Stimulated activated CD8-positive, alpha-beta memory T cell treated with anti-CD3 and anti-CD28 coated beads, Interleukin-12 subunit alpha, Interleukin-12 subunit beta, amount 100 ng/mL, for 1 hour (primary cell): ENCODE results near the gene AMOTL1.
"Not testable (repeated sequence)": the region's sequence is repeated elsewhere in the genome, so short reads cannot be mapped to it uniquely, and the experiment has no call there.

ENCODE experiments used
- DNase-seq: peaks from one replicate; pipeline ENCODE4 v3.0.0-alpha.2; 2020; ENCODE audit warnings: low read depth

Gene AMOTL1

DNA sequence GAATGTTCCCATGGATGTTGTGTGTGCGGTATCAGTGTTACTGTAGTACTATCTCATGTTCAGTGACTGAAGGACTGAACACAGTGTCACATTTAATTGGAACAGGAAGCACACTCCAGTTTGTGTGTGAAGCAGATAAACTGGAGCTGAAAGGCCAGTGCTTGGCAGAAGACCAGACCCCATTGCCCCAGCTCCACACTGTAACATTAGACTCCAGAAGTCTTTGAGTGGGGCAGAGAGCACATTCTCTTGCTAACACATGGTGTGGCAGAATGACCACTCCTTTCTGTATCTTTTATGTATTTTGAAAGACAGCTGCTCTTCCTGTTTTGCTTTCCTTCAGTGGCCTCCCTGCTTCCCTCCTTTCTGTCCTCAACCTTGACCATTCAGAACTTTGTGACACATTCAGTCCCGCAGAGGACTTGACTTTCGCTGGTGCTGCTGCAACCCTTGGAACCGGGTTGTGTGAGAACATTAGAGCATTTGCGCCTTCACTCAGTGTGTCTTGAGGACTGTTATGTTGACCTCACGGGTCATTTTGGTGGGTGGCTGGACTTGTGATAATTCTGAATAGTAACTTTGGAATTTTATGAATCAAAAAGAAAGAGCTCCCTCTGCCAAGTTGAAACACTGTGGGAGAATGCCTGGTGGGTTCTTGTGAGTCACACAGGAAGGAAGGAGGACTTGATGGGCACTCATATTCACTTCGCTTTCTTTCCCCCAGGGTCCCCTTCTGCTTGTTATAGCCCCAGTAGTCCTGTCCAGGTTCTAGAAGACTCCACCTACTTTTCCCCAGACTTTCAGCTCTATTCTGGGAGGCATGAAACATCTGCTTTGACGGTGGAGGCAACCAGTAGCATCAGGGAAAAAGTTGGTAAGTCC is 26.4 kb downstream of the AMOTL1 start:
- DNase-seq = no peak

DNA sequence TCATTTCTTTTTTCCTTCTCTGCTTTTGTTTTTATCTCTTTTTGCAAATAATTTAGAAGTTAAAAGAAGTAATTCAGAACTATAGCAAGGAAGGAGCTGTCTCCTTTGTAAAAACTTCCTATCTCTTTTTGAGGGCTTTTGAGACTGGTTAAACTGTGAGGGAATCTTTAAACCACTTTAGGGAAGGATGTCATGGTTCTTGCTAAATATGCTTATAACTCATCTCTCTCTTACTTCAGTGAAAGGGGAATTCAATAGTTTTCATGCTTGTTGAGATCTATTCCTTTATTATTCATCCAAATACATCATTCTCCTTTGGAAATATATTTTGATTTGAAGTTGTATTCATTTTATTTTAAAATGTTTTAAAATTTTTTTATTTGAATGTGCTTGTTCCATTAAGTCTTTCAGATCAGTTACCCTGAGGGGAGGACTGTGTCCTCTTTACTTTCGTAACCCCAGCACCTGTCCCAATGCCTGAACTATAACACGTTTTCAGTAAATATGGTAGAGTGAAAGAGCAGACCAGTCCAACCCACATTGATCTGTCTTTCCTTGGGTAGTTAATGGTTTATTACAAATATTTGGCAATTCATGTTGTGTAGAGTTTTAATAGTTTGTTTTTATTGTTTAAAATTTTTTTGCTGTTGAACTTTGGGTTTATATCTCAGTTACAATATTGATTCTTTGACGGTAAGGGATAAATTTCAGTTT is 27.5 kb downstream of the AMOTL1 start:
- DNase-seq = no peak

DNA sequence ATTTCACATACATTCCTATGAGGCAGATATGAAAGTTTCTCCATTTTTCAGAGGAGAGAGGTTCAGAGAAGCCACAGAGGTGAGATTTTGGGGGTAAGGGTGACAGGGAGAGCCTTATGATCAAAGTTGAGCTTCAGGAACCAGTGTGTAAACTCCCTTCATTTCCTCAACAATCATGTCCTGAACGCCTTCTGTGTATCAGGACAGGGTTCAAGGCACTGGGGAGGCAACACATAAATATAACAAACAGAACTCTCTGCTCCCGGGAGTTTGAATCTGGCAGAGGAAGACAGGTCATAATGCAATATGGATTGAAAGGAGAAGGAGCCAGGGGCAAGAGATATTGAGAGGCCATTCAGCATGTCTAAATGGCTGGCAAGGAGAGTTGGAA is 28.0 kb downstream of the AMOTL1 start:
- DNase-seq = no peak

DNA sequence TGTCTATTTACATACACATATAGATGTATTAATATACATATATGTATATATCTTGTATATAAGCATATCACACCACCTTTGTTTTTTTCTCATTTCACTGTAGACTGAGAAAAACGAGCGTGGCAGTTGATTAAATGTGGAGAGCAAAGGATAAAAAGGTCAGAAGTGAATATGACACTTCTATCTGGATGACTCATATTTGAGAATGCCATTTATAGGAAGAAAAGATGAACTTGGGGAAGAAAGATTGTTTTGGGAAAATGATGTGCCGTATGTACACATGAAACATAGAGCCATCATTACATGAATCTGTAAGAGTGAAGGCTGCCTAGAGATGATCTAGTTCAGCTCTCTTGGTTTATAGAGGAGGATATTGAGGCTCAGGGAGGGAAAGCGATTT is 28.7 kb downstream of the AMOTL1 start:
- DNase-seq = no peak

DNA sequence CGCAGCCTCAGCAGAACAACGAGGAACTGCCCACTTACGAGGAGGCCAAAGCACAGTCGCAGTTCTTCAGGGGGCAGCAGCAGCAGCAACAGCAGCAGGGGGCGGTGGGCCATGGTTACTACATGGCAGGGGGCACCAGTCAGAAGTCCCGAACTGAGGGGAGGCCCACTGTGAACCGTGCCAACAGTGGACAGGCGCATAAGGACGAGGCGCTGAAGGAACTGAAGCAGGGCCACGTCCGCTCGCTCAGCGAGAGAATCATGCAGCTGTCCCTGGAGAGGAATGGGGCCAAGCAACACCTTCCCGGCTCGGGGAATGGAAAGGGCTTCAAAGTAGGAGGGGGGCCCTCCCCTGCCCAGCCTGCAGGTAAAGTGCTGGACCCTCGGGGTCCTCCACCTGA is 31.6 kb downstream of the AMOTL1 start:
- no peak for DNase-seq

DNA sequence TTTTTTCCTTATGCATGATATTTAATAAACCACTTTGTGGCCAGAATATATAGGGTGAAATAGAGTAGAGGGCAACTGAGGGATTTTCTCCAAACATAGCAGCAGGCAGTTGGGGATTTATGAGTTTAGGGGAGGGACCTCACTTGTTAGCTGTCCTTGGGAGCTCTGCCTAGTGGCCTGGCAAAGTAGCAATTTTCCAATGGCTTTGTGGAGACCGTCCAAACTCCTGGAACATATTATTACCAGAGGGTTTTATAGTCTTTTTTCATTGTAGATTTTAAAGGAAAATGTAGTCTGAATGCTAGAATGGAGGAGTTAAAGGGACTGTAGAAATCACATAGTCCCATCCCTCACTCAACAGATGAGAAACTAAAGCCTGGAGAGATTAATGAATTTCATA is 32.3 kb downstream of the AMOTL1 start:
- DNase-seq = no peak

DNA sequence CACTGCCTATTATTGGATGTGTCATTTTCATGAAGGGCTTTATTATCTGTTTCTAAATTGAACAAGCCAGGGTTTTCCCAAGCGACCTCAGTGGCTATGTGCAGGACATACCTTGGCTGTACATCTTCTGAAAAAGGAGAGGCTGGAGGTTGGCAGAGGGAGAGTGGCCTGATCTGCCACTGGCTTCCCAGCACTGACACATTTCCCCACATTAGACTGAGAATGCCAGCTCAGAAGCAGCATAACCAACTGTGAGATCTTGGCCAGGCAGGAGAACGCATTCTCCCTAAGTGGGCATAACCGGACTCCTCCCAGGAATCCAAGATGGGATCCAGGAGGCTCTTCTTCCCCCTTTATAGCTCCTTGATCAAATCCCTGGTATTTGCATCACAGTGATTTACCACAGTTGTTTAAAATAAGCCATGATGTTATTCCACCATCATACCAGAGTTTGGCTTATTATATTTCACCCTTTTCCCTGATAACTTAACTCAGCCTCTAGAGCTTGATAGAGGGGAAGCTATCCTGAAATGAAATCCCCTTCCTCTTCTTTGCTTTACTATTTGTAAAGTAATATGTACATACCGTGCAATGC is 33.8 kb downstream of the AMOTL1 start:
- DNase-seq = no peak

DNA sequence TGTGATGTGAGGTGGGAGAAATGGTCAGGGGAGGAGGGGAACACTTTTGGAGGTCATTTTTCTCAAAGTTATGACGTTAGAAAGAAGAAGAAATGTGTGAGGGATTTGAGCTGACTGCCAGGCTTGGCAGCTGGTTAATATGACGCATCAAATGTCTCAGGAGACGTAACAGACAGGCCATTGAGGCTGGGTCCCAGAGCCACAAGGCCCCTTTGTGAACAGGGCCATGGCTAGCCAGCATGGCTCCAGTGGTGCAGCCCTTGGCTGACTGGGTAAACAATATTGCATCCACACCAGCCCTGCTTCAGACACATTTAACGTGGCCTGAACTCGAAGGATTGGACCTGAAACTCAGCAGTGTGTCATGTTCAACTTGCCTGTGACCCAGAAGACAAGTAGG is 34.3 kb downstream of the AMOTL1 start:
- no peak for DNase-seq

DNA sequence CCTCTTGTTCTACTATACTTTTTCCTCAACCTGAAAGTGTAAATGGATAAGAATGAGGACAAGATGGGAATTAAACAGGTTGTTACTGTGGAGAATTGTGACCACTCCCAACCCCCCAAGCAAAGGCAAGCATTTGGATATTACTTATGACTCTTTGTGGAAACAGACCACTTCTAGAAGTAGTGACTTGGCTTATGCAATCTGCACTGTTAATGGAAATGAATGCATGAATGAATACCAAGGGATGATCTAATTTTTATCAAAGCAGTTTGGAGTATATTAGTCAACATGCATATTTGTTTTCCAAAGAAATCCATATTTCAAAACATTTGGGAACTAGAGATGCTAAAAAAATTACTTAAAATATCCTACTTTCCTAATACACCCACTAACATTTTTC is 35.3 kb downstream of the AMOTL1 start:
- DNase-seq = no peak

DNA sequence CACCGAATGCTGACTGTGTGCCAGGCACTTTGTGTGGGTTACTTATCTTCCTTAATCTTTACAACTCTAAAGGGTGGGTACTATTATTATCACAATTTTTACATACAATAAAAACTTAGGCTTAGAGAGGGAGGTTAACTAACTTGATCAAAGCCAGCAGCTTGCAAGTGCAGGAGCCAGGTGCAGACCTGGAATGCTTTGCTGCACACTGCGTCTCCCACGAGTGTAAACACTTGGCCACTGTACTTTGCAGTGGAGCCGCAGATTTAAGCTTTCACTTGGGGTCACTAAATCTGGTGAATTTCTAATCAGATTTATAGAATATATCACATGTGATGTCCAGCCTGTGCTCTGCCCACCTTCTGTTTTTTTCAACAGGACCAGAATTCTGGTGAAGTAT is 36.7 kb downstream of the AMOTL1 start:
- no peak for DNase-seq

DNA sequence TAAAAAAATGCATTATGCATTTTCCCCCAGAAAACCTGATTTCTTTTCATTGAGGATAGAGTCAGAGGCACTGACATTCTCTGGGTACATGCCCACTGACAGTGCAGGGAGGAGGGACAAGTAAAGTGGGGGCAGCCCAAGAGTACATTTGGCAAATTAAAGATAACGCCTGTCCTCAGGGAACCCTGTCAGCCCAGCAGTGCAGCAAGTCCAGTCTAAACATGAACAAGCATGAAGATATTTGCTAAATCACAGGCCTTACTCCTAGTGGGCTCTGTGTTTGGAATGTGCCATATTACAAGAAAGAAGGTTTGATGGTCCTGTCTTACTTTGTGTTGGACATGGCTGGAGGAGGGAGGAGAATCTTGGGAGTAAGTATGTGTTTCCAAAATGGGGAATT is 37.9 kb downstream of the AMOTL1 start:
- no peak for DNase-seq

DNA sequence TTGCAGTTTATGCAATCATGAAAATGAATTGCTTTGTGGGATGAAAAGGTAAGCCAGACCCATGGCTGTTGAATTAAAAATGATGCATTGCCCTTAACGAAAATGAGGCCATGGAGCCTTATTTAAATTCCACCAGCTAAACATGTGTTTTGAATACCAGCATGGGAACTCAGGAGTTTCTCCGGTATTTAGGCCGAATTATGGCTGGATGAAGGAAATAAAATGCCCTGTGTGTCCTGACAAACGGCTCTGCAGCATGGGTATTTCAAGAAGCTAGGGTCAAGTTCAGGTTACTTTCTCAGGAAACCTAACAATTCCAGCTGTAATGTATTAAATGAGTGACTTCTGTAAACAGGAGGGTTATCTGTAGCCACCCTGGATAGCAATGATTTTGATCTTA is 38.3 kb downstream of the AMOTL1 start:
- no peak for DNase-seq

DNA sequence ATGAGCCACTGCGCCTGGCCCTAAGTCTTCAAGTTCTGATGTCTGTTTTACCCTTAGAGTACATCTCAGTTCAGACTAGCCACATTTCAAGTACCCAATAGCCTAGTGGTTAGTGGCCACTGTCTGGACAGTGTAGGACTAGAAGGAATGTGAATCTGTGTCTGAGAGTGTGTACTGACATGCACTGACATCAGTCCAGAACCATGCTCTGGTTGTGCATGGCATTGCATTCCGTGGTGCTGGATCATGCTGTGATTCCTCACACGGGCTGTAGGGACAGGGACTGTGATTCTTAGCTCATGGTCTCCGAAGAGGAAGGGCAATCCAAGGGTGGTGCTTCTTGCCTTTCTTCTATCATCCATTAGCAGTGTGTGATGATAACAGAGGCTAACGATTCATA is 41.1 kb downstream of the AMOTL1 start:
- no peak for DNase-seq

DNA sequence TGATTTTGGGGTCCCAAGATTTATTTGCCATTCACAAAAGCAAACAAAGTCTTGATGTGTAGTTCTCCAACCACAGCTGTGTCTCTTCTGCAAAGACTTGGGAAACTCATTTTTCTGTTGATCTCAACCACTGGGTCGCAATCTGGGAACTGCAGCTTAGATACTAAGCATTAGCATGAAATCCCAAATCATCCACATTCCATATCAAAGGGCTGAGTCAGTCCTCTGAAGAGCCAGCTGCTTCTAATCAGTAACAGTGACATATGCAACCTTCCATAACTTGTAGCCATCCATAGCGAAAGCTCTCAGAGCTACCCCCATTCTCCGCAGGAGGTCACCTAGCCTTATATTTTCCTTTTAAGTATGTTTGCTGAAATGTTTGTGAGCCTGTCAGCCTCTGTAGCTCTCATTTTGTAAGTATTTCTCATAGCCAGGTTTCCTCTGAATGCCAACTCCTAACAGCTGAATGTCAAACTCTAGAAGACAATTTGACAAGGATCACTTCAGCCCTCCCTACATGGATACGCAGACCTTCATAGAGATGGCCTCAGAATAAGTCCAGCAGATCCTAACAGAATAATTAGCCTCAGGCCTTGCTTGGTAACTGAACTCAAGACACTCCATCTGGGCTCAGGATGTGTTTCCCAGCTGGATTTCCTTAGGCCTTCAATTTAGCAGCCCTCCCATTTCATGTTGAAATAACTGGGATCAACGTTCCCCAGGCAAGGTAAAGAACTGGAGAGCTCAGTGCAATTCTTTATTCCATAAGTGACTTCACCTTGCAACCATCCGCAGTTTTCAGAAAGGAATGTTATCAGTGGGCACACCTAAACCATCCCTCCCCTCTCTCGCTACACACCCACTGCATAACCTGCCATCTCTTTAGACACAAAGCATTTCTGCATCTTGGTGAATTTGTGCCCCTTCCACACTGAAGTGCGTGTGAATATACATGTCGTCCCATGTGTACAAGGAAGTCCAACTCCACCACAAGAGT is 44.9 kb downstream of the AMOTL1 start:
- not testable (repeated sequence) for DNase-seq

DNA sequence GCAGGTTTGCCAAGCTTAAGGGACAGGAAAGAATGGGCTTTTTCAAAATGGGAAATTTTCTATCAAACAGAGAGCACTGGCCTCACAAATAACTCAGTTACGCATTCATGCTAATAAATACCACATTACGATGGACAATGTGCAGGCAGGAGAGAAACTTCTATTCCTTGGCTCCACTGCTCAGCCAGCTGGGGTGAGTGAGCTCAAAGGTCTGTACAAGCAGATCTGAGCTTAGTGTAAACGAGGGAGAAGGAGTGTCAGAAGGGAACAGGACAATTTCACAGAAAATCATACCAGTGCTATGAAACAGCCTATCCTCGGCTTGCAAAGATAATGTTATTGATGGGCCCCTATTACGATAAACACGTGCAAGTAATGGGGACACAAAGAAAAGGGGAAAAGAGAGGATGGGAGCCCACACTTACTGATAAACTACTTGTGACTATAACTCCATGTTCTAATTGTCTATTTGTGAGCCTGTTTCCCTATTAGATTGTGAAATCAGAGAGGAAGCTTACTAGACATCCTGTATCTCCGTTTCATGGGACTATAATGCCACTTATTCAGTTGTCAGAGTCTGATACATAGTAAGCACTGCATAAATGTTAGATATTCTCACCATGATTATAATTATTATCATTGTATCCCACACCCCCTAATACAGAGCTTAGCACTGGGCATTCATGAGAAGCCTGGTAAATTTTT is 46.3 kb downstream of the AMOTL1 start:
- no peak for DNase-seq

DNA sequence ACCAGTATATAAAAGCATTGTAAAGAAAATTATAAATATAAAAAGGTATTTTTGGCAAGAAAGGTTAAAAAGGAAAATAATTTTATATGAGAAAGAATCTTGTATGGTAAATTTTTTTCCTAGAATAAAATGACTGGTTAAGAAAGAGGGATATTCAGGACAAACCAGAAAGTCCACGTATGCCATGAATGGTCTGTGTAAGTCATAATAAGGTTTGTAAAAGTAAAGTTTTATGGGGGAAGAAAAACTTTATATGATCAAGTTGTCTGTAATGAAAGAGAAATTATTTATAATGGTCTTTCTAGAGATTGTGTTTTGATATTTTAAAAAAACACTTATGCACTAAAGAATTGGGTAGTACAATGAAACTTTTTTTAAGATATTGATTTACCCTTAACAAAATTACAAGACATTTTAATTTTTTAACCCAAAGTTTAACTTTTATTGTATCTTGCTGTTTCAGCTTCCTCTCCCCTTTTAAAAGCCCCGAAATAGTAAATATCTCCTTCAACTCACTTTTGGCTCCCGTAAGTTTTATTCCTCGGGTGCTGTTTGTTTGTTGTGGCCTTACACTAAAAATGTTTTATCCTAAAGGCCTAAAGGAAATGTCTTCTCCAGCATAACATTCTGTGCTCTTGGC is 47.7 kb downstream of the AMOTL1 start:
- DNase-seq = no peak

DNA sequence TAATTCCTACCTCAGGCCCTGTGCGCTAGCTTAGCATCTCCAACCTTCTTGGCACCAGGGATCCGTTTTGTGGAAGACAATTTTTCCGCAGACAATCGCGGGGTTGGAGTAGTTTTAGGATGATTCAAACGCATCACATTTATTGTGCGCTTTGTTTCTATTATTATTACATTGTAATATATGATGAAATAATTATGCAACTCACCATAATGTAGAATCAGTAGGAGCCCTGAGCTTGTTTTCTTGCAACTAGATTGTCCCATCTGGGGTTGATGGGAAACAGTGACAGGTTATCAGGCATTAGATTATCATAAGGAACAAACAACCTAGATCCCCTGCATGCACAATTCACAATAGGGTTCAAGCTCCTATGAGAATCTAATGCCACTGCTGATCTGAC is 52.3 kb downstream of the AMOTL1 start:
- no peak for DNase-seq

DNA sequence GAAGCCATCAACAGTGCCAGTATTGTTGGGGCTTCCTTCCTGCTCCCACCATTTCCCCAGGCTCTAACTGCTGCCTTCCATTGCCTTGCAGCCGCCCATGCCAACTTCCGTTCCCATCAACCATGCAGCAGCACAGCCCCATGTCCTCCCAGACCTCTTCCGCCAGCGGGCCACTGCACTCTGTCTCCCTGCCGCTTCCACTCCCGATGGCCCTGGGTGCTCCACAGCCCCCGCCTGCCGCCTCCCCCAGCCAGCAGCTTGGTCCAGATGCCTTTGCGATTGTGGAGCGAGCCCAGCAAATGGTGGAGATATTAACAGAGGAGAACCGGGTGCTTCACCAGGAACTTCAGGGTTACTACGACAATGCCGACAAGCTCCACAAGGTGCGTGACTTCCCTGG is 53.3 kb downstream of the AMOTL1 start:
- no peak for DNase-seq

DNA sequence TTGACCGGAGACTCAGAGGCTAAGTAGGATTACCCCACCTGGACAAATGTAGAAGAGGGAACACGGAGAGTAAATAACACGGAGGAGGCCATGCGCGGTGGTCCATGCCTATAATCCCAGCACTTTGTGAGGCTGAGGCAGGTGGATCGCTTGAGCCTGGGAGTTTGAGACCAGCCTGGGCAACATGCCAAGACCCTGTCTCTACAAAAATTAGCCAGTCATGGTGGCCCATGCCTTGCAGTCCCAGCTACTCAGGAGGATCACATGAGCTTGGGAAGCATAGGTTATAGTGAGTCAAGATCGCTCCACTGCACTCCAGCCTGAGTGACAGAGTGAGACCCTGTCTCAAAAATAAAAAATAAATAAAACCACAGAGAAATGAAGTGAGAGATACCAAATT is 53.9 kb downstream of the AMOTL1 start:
- no peak for DNase-seq

DNA sequence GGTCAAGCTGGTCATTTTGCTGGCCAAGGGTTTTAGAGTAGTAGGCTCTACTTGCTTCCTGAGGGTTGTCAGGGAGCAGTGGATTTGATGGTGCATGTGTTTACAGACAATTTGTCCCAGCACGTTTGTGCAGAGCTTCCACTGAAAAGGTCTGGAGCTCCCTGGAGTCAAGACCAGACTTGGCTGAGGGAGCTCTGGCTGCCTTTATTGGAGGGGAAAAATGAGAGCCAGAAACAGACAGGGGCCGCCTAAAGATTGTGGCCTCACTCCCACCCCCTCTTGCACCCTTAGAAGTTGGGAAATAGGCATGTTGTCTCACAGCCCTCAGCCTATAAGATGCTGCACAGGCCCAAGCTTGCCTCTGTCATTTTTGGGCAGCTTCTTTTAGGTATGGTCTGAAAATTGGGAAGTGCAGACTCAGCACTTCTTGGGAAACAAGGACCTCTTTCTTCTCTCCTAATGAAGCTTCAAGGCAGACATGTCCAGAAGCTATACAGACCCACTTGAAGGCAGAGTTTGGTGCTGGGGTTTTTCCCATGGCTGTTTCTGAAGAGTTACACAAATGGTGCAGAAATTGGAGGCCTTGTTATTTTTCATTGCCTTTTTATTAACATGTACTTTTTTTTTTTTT is 55.1 kb downstream of the AMOTL1 start:
- DNase-seq = no peak
